ENCODE data around the gene TMEM201. TPM values are rescaled to one million over a fixed set of nuclear protein-coding genes. Genes with fewer than 3 reads are reported as not detected.

TMEM201 gene
- total and polyA plus RNA-seq, 2 of the 13 experiments (the other 11 are each of a cell fraction or from before 2014, with no cell fraction given): 1.5 to 8.2 TPM

GRCh38 chr1:9626201-9626608 lies 37.5 kb downstream of the TMEM201 start:
- DNase-seq (ENCODE audit: low spot score) (no peak), FAIRE-seq (no peak), ATAC-seq (no peak)
- H3K4me1 ChIP-seq (ENCODE audit: insufficient read depth, low read length): peaks cover 29% of the 10 kb centered on the region
- intact Hi-C loops (cut with micrococcal nuclease; ENCODE audit: unreplicated experiment): loop anchor here (5.0 kb wide), 1 partner anchor 241 kb away; no protein-coding TSS in a partner anchor
- H3K4me2 ChIP-seq (ENCODE audit: low read depth, low read length): peak overlapping the region; percentile 71
- no TSS peak for BruUV-seq (replicated peaks)
- H3K9ac ChIP-seq (ENCODE audit: insufficient read depth, low read depth, low read length): no peak overlapping the region
- no peak for TF ChIP-seq STAT5B (CRISPR knock-in tag; IDR thresholded peaks at IDR 0.05)
- no peak for TF ChIP-seq POLR2AphosphoS2 (IDR thresholded peaks at IDR 0.05; ENCODE audit: low read depth, low read length)
- TF ChIP-seq ETS1 (CRISPR knock-in tag; IDR thresholded peaks at IDR 0.05): no peak
- no peak for TF ChIP-seq ZNF614 (CRISPR knock-in tag; IDR thresholded peaks at IDR 0.05; ENCODE audit: borderline replicate concordance)
- TF ChIP-seq KDM2A (CRISPR knock-in tag; IDR thresholded peaks at IDR 0.05; ENCODE audit: borderline replicate concordance, low read depth): no peak
- no peak for TF ChIP-seq PTBP1 (IDR thresholded peaks at IDR 0.05; ENCODE audit: low read depth, low read length, poor library complexity, severe bottlenecking)
- TF ChIP-seq TCF12 (IDR thresholded peaks at IDR 0.05): no peak
- 0 out of 2 replicates have a peak, but pooled peaks have one; percentile 5 for TF ChIP-seq TCF12 (CRISPR knock-in tag; IDR thresholded peaks at IDR 0.05)
- no peak for TF ChIP-seq ZNF878 (CRISPR knock-in tag; IDR thresholded peaks at IDR 0.05)
- TF ChIP-seq HNRNPK (IDR thresholded peaks at IDR 0.05; ENCODE audit: low read depth, low read length, poor library complexity, severe bottlenecking): no peak
- no peak for TF ChIP-seq MBNL3 (CRISPR knock-in tag; conservative IDR thresholded peaks at IDR 0.05)
- no peak for TF ChIP-seq TBX2 (CRISPR knock-in tag; IDR thresholded peaks at IDR 0.05; ENCODE audit: borderline replicate concordance)
- no peak for TF ChIP-seq ZNF773 (CRISPR knock-in tag; IDR thresholded peaks at IDR 0.05; ENCODE audit: borderline replicate concordance)
- TF ChIP-seq MIER2 (CRISPR knock-in tag; IDR thresholded peaks at IDR 0.05): no peak
- TF ChIP-seq, protein P1, sequence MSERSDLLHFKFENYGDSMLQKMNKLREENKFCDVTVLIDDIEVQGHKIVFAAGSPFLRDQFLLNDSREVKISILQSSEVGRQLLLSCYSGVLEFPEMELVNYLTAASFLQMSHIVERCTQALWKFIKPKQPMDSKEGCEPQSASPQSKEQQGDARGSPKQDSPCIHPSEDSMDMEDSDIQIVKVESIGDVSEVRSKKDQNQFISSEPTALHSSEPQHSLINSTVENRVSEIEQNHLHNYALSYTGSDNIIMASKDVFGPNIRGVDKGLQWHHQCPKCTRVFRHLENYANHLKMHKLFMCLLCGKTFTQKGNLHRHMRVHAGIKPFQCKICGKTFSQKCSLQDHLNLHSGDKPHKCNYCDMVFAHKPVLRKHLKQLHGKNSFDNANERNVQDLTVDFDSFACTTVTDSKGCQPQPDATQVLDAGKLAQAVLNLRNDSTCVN (CRISPR knock-in tag; IDR thresholded peaks at IDR 0.05; ENCODE audit: borderline replicate concordance): 0 out of 2 replicates have a peak, but pooled peaks have one; percentile 18
- no peak for TF ChIP-seq SRSF9 (IDR thresholded peaks at IDR 0.05; ENCODE audit: borderline replicate concordance, insufficient read depth, low read depth, low read length, poor library complexity, severe bottlenecking)
- no peak for TF ChIP-seq MAZ (IDR thresholded peaks at IDR 0.05; ENCODE audit: borderline replicate concordance, low read depth, low read length)
- TF ChIP-seq MAZ (CRISPR knock-in tag; IDR thresholded peaks at IDR 0.05; ENCODE audit: low read depth): 0 out of 2 replicates have a peak, but pooled peaks have one; percentile 5
- H3K9me3 ChIP-seq (ENCODE audit: low read length): no peaks in the 10 kb centered on the region
- 19% methylated on average over 7 of the region's 9 CpGs for WGBS (ENCODE audit: low lambda C conversion rate)
- H3K27ac ChIP-seq (ENCODE audit: extremely low read length, insufficient read depth, low read length): no peak overlapping the region
- H3K27me3 ChIP-seq (ENCODE audit: control insufficient read depth in 1 of 2, insufficient read depth in 2 of 2, low read length in 2 of 2): peaks cover 0 to 23% of the 10 kb centered on the region in 2 experiments; a peak in 3 of 5 replicates
- ChIA-PET CTCF (ENCODE audit: low intra/inter-chr PET ratio, low total read pairs) (interaction anchor here (0.6 to 2.4 kb wide), 6 partner anchors 64 to 242 kb away, joined by 3 to 22 read pairs (median 6); no protein-coding TSS in a partner anchor), POLR2A (interaction anchor here (0.7 kb wide), 1 partner anchor 207 kb away, joined by 3 read pairs; no protein-coding TSS in a partner anchor)
- no peaks in the 10 kb centered on the region for H3K36me3 ChIP-seq (replicated peaks in 1 of 2; ENCODE audit: control insufficient read depth in 1 of 2, insufficient read depth in 2 of 2, low read length in 2 of 2)
- H3K4me3 ChIP-seq (replicated peaks in 1 of 3; ENCODE audit: insufficient read depth in 1 of 3, low read depth in 2 of 3, low read length in 3 of 3): peak overlapping the region in 2 of 3 experiments; percentile 16 to 63; a peak in 3 of 6 replicates
- in situ Hi-C loops (cut with HindIII; ENCODE audit: extremely low pct_ligation_motif_present, low pct_unique_long_range_greater_than_20kb): no loop called here
- H3K79me2 ChIP-seq (ENCODE audit: insufficient read depth, low read length): no peaks in the 10 kb centered on the region
- H2AFZ ChIP-seq (ENCODE audit: low read length): no peak overlapping the region
- H4K20me1 ChIP-seq (ENCODE audit: insufficient read depth, low read length): no peaks in the 10 kb centered on the region
